AG04449 (cell line): ENCODE data around the gene C2CD3.

Experiments used
- CTCF ChIA-PET: fragments of 350-600 bp; formaldehyde crosslinking; extraction: SDS; loops from one replicate; lab custom pipeline; 2021; ENCODE audit warnings: antibody characterized with exemption; lab: Yijun Ruan, JAX
- POLR2A ChIA-PET: fragments of 400-600, 350-600 bp; formaldehyde crosslinking; extraction: SDS; loops from one replicate; lab custom pipeline; 2020; ENCODE audit warnings: antibody characterized with exemption, inconsistent platforms; lab: Yijun Ruan, JAX
- DNase-seq: peaks from one replicate; pipeline ENCODE4 v3.0.0-alpha.2; 2010; ENCODE audit warnings: low read depth, low spot score
- H3K4me3 ChIP-seq: 2 replicates; pipeline ENCODE4 v1.5.1; 2011; ENCODE audit warnings: low read depth, mild to moderate bottlenecking, control low read depth, low read length
- TF ChIP-seq, protein P1 (sequence below): IDR thresholded peaks from one replicate; pipeline ENCODE4 v1.5.1; 2011; ENCODE audit warnings: mild to moderate bottlenecking, moderate library complexity, low read length, control low read depth, inconsistent platforms; ENCODE audit not compliant: insufficient read depth; ENCODE audit errors: missing control alignments

C2CD3 gene

DNA sequence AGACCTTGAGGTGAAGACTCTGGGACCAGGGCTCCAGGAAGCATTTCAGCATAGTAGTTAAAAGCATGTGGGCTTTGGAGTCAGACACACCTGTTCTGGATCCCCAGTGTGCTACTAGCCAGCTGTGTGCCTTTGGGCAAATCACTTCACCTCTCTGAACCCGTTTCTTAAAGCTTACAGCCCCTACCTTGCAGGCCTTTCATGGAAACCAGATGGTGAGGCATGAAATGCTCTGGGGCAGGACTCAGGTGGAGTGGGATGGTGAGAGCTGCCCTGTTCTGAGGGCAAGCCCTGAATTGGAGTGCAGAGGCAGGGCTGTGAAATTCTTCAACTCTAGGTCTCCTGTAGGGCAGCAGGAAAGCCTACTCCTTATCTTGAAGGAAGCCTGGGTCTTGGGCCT lies 198.6 kb downstream of the C2CD3 start:
- ChIA-PET POLR2A (no interaction called here), CTCF (interaction anchor here (12.0 kb wide), 1 partner anchor 6 kb away, joined by 105 read pairs; no protein-coding TSS in a partner anchor)
- H3K4me3 ChIP-seq = no peak overlapping the region
- no peak for DNase-seq
- TF ChIP-seq, protein P1, sequence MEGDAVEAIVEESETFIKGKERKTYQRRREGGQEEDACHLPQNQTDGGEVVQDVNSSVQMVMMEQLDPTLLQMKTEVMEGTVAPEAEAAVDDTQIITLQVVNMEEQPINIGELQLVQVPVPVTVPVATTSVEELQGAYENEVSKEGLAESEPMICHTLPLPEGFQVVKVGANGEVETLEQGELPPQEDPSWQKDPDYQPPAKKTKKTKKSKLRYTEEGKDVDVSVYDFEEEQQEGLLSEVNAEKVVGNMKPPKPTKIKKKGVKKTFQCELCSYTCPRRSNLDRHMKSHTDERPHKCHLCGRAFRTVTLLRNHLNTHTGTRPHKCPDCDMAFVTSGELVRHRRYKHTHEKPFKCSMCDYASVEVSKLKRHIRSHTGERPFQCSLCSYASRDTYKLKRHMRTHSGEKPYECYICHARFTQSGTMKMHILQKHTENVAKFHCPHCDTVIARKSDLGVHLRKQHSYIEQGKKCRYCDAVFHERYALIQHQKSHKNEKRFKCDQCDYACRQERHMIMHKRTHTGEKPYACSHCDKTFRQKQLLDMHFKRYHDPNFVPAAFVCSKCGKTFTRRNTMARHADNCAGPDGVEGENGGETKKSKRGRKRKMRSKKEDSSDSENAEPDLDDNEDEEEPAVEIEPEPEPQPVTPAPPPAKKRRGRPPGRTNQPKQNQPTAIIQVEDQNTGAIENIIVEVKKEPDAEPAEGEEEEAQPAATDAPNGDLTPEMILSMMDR = no peak

DNA sequence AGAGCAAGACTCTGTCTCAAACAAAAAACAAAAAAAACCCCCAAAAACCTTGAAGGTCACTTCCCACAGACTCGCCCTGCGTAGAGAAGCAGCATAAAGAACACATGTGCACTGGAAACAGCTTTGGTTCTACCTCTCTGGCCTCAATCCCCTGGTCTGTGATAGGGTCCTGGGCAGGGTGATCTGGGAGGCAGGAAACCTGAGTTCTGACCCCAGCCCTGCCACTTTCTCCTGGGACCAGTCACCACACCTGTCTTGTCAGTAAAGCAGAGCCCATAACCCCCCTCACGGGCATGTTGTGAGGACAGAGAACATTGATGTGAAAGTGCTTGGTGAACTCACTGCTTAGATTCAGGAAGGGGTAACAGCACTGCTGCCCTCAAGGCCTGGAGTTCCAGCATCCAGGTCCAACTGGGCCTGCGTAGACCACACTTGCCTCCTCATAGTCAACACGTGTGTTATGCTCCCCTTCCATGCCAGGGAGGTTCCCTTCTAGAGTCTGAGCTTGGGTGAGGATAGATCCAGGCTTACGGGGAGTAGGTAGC lies 199.6 kb downstream of the C2CD3 start:
- ChIA-PET CTCF (interaction anchor here (9.1 to 12.0 kb wide), 2 partner anchors 5 to 6 kb away, joined by 105 read pairs; partner anchors contain the start of gene UCP2), POLR2A (interaction anchor here (0.7 kb wide), 1 partner anchor 163 kb away, joined by 3 read pairs; no protein-coding TSS in a partner anchor)
- H3K4me3 ChIP-seq = no peak overlapping the region
- TF ChIP-seq, protein P1 = no peak
- no peak for DNase-seq

DNA sequence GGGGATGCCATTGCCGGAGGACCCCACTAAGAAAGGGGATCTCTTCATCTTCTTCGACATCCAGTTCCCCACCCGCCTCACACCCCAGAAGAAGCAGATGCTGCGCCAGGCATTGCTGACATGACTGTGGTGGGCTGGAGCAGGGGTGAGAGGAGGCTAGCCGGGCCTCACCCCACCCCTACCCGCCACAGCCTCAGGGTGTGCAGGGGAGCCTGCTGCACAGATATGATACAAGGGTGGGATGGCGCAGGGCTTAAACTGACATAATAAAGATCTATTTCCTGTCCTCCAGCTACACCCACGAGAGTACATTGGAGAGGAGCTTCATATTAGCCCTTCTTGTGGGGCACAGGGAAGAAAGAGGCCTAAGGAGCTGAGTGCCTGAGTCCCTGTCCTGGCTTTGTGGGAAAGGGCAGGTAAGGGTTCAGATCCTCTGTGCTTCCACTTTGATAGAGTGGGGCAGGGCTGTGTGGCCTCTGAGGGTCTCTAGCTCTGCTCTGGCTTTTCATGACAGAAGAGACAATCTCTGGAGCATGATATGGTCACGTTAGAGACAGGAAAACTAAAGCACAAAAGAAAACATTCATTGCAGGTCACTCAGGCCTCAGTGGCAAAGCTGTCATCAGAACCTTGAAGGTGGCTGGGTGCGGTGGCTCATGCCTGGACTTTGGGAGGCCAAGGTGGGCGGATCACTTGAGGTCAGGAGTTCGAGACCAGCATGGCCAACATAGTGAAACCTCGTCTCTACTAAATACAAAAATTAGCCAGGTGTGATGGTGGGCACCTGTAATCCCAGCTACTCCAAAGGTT lies 200.6 kb downstream of the C2CD3 start:
- H3K4me3 ChIP-seq = no peak overlapping the region
- TF ChIP-seq, protein P1 = no peak
- ChIA-PET POLR2A (no interaction called here), CTCF (interaction anchor here (0.8 to 9.1 kb wide), 2 partner anchors 7 to 9 kb away, joined by 3 to 105 read pairs; partner anchors contain the start of gene UCP2)
- no peak for DNase-seq

DNA sequence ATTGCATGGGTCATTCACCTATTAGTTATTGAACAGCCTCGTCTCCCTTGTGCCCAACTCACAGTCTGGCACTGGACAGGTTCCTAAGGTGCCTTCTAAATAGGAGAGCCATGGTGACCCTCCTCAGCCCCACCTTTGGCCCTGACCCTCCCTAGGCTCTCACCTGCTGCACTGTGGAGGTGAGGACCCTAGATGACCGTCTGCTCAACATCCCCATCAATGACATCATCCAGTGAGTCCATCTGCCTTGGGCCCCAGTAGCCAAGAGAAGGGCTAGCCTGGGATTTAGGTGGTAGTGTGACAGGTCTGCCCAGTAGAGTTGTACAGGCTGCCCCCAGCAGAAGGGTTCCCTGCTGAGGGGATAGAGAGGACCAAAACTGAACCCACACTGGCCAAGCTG lies 201.7 kb downstream of the C2CD3 start:
- H3K4me3 ChIP-seq = no peak overlapping the region
- ChIA-PET CTCF (interaction anchor here (9.1 kb wide), 1 partner anchor 8 kb away, joined by 105 read pairs; the partner anchor contains the start of gene UCP2), POLR2A (no interaction called here)
- TF ChIP-seq, protein P1 = no peak
- no peak for DNase-seq

DNA sequence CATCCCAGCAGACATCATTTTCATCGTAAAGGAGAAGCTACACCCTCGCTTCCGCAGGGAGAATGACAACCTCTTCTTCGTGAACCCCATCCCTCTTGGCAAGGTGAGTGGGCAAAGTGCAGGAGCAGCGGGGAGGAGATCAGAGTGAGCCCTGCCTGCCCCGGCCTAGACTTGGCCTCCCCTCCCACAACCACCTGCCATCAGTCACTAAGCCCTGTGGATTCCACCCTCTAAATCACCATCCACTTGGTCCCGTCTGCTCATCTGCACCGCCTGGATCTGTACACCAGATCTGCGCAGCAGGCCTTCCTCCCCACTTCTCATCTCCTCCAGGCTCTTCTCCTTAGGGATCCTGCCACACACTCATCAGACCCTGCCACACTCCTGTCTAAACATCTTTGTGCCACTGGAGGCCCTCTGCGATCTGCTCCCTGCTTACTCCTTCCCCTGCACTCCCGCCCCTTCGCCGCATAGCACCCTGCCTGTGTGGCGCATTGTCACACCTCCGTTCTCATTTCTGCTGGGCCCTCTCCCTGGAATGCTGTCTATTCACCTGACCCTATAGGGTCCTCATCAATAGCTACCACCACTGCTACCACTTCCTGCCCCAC lies 202.3 kb downstream of the C2CD3 start:
- no peak overlapping the region for H3K4me3 ChIP-seq
- DNase-seq = no peak
- POLR2A ChIA-PET = no interaction called here
- TF ChIP-seq, protein P1 = no peak
- CTCF ChIA-PET = interaction anchor here (9.1 kb wide), 1 partner anchor 9 kb away, joined by 105 read pairs; the partner anchor contains the start of gene UCP2

DNA sequence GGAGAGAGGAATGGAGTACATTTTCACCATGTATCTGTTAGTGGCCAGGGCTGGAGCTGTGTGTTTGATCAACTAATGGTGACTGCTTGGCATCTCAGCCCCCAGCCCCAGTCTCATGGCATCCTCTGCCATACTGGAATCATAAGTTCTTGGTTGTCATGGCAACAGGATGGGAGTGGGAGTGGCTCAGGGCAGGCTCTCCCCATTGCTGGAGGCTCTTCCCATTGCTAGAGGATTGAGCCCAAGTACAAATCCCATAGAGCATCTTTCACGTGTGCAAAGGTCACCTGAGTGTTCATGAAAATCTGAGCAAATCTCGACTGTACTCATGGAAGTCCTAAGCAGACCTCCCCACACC lies 205.1 kb downstream of the C2CD3 start:
- no peak overlapping the region for H3K4me3 ChIP-seq
- ChIA-PET CTCF (interaction anchor here (1.1 to 9.1 kb wide), 3 partner anchors 11 to 37 kb away, joined by 3 to 105 read pairs (median 25); partner anchors contain the start of gene UCP2), POLR2A (no interaction called here)
- TF ChIP-seq, protein P1 = no peak
- DNase-seq = no peak
